HepG2 (cell line): Measurements from ENCODE around the gene BMERB1. TPM values are rescaled to one million over a fixed set of nuclear protein-coding genes. Genes with fewer than 3 reads are reported as not detected.

Experiments used
- ATAC-seq: fragments of 200-7000 bp; cut with Tn5 transposase; 3 replicates; pipeline ENCODE4 v1.9.1; 2020; ENCODE audit warnings: mild to moderate bottlenecking, moderate library complexity
- BruUV-seq: library from RNA; stranded (reverse); fragments of 400-500 nt; replicated peaks from 2 replicates; lab custom pipeline; 2021; lab: Mats Ljungman, UMichigan
- CTCF ChIA-PET: fragments of 300-600 bp; formaldehyde crosslinking; extraction: SDS; loops from one replicate; lab custom pipeline; 2021; ENCODE audit warnings: low total read pairs, inconsistent platforms, low intra/inter-chr PET ratio; lab: Yijun Ruan, JAX
- POLR2A ChIA-PET: fragments of 350-600 bp; sonication (Branson Sonifier 250); formaldehyde crosslinking; loops from one replicate; lab custom pipeline; 2020; ENCODE audit warnings: antibody characterized with exemption, inconsistent platforms; lab: Yijun Ruan, JAX
- DNase-seq: peaks from one replicate; pipeline ENCODE4 v3.0.0-alpha.2; 2015; ENCODE audit warnings: low spot score
- FAIRE-seq: peaks from 3 replicates; lab custom pipeline; 2011; peaks lifted over from hg19 to GRCh38; lab: Jason Lieb, UNC
- H2AFZ ChIP-seq: one replicate; pipeline ENCODE4 v1.6.1; 2011; ENCODE audit warnings: low read length, inconsistent platforms
- H3K27ac ChIP-seq: fragments of 300-600 bp; 3 replicates; pipeline ENCODE4 v1.8.0; 2011; ENCODE audit warnings: mixed run types, mild to moderate bottlenecking, mixed read lengths, low read length, inconsistent platforms; ENCODE audit not compliant: insufficient read depth; ENCODE audit errors: extremely low read length
- H3K27me3 ChIP-seq, 2 experiments: fragments of 200-600 bp in 1 of 2; 2 replicates in 1 of 2; 3 replicates in 1 of 2; pipeline versions ENCODE4 v1.6.0 to v1.8.0; 2011; ENCODE audit warnings: low read length in 2 of 2, mild to moderate bottlenecking in 2 of 2, moderate library complexity in 2 of 2, inconsistent platforms in 1 of 2; ENCODE audit not compliant: insufficient read depth in 2 of 2, control insufficient read depth in 1 of 2
- H3K36me3 ChIP-seq, 2 experiments: fragments of 200-600 bp in 1 of 2; replicated peaks in 1 of 2; 2 replicates in 1 of 2; 3 replicates in 1 of 2; pipeline versions ENCODE4 v1.5.1 to v1.8.0; 2011; ENCODE audit warnings: low read length in 2 of 2, inconsistent platforms in 1 of 2; ENCODE audit not compliant: insufficient read depth in 2 of 2, control insufficient read depth in 1 of 2
- H3K4me1 ChIP-seq: 2 replicates; pipeline ENCODE4 v1.5.1; 2012; ENCODE audit warnings: low read length, inconsistent platforms; ENCODE audit not compliant: insufficient read depth
- H3K4me2 ChIP-seq: 2 replicates; pipeline ENCODE4 v1.6.0; 2011; ENCODE audit warnings: low read depth, low read length, inconsistent platforms
- H3K4me3 ChIP-seq, 3 experiments: fragments of 200-600 bp in 1 of 3; sonication (generic), shearing (Covaris generic) in 1 of 3; replicated peaks in 1 of 3; 2 replicates each; pipeline ENCODE4 v1.5.1; 2011 to 2016; ENCODE audit warnings: low read length in 3 of 3, inconsistent platforms in 2 of 3, low read depth in 2 of 3, mild to moderate bottlenecking in 2 of 3, control low read depth in 1 of 3, mixed read lengths in 1 of 3; ENCODE audit not compliant: insufficient read depth in 1 of 3
- H3K79me2 ChIP-seq: one replicate; pipeline ENCODE4 v1.6.1; 2011; ENCODE audit warnings: low read length, inconsistent platforms; ENCODE audit not compliant: insufficient read depth
- H3K9ac ChIP-seq: 2 replicates; pipeline ENCODE4 v1.6.0; 2011; ENCODE audit warnings: mild to moderate bottlenecking, low read depth, low read length, inconsistent platforms; ENCODE audit not compliant: insufficient read depth
- H3K9me3 ChIP-seq: 2 replicates; pipeline ENCODE4 v1.5.1; 2012; ENCODE audit warnings: mild to moderate bottlenecking, low read length
- H4K20me1 ChIP-seq: 2 replicates; pipeline ENCODE4 v1.6.0; 2011; ENCODE audit warnings: inconsistent platforms, mild to moderate bottlenecking, low read length, moderate library complexity; ENCODE audit not compliant: insufficient read depth
- GABPB1 ChIP-seq: IDR thresholded peaks from 2 replicates; pipeline ENCODE4 v1.6.1; 2016; ENCODE audit warnings: mild to moderate bottlenecking, missing genetic modification reagents, moderate library complexity, missing compliant biosample characterization
- HDAC1 ChIP-seq: sonication (generic); formaldehyde crosslinking; IDR thresholded peaks from 2 replicates; pipeline ENCODE4 v1.5.1; 2020; ENCODE audit warnings: mild to moderate bottlenecking, missing genetic modification reagents
- JUN ChIP-seq: sonication (generic); formaldehyde crosslinking; IDR thresholded peaks from 2 replicates; pipeline ENCODE4 v1.4.0; 2020; ENCODE audit warnings: mild to moderate bottlenecking, missing genetic modification reagents
- KMT2B ChIP-seq: IDR thresholded peaks from 2 replicates; pipeline ENCODE4 v1.6.1; 2016; ENCODE audit warnings: missing genetic modification reagents, missing compliant biosample characterization
- SOX13 ChIP-seq, 3 experiments: fragments of 450-650 bp in 1 of 3; sonication (generic) in 1 of 3; formaldehyde crosslinking in 1 of 3; IDR thresholded peaks in 2 of 3; conservative IDR thresholded peaks in 1 of 3; 2 replicates each; pipeline versions ENCODE4 v1.5.0 to v1.6.1; 2016 to 2020; ENCODE audit warnings: antibody characterized with exemption in 1 of 3, mild to moderate bottlenecking in 1 of 3, missing compliant biosample characterization in 1 of 3, missing genetic modification reagents in 1 of 3, moderate library complexity in 1 of 3
- SRY ChIP-seq: sonication (generic); formaldehyde crosslinking; IDR thresholded peaks from 2 replicates; pipeline ENCODE4 v1.8.0; 2022; ENCODE audit warnings: mild to moderate bottlenecking, missing genetic modification reagents
- TEAD3 ChIP-seq: optimal IDR thresholded peaks from 2 replicates; pipeline ENCODE3; 2016; ENCODE audit warnings: borderline replicate concordance
- TGIF2 ChIP-seq: IDR thresholded peaks from 2 replicates; pipeline ENCODE4 v1.6.1; 2016; ENCODE audit warnings: control low read depth, missing compliant biosample characterization
- THRA ChIP-seq: sonication (generic); formaldehyde crosslinking; IDR thresholded peaks from 2 replicates; pipeline ENCODE4 v1.4.0; 2020; ENCODE audit warnings: missing genetic modification reagents, borderline replicate concordance
- ZBTB21 ChIP-seq: sonication (generic); formaldehyde crosslinking; IDR thresholded peaks from 2 replicates; pipeline ENCODE4 v1.4.0; 2020; ENCODE audit warnings: missing genetic modification reagents
- ZFX ChIP-seq: sonication (generic); formaldehyde crosslinking; IDR thresholded peaks from 2 replicates; pipeline ENCODE4 v1.4.0; 2020; ENCODE audit warnings: mild to moderate bottlenecking, low read depth, missing genetic modification reagents, moderate library complexity
- ZNF10 ChIP-seq: sonication (generic); formaldehyde crosslinking; IDR thresholded peaks from 2 replicates; pipeline ENCODE4 v1.4.0; 2020; ENCODE audit warnings: mild to moderate bottlenecking, low read depth, missing genetic modification reagents, borderline replicate concordance
- ZNF12 ChIP-seq: sonication (generic); formaldehyde crosslinking; IDR thresholded peaks from 2 replicates; pipeline ENCODE4 v1.5.0; 2020; ENCODE audit warnings: missing genetic modification reagents
- ZNF121 ChIP-seq: sonication (generic); formaldehyde crosslinking; IDR thresholded peaks from 2 replicates; pipeline ENCODE4 v1.5.0; 2020; ENCODE audit warnings: mild to moderate bottlenecking, missing genetic modification reagents
- ZNF230 ChIP-seq: sonication (generic); formaldehyde crosslinking; IDR thresholded peaks from 2 replicates; pipeline ENCODE4 v1.4.0; 2020; ENCODE audit warnings: mild to moderate bottlenecking, missing genetic modification reagents
- ZNF501 ChIP-seq: sonication (generic); formaldehyde crosslinking; IDR thresholded peaks from 2 replicates; pipeline ENCODE4 v1.5.1; 2020; ENCODE audit warnings: mild to moderate bottlenecking, moderate library complexity, missing genetic modification reagents
- ZNF639 ChIP-seq: conservative IDR thresholded peaks from 2 replicates; pipeline ENCODE4 v1.6.1; 2018; ENCODE audit warnings: missing genetic modification reagents
- WGBS: methylation state at CpG from one replicate; pipeline ENCODE4 v1.1.6; 2017; ENCODE audit warnings: low lambda C conversion rate; 5-methylcytosine and 5-hydroxymethylcytosine counted together
- in situ Hi-C: cut with HindIII; loops from 2 replicates; pipeline ENCODE4 v1.10.0; 2017; ENCODE audit warnings: low pct_unique_long_range_greater_than_20kb; ENCODE audit not compliant: extremely low pct_ligation_motif_present
- intact Hi-C: fragments of 100-400 bp; cut with micrococcal nuclease; formaldehyde crosslinking; loops from one replicate; pipeline ENCODE4 v1.10.0; 2022; ENCODE audit not compliant: unreplicated experiment
- polyA plus RNA-seq, 8 experiments: library from polyadenylated mRNA; depleted of rRNA in 3 of 8; stranded (reverse) in 7 of 8; unstranded in 1 of 8; fragments of >200 nt; fragmentation: Illumina TruSeq in 4 of 8; extraction: Trizol in 4 of 8; gene quantifications; 2 replicates each; pipeline versions ENCODE4 v1.2.1 to v1.2.3, GENCODE V29; 2011 to 2016; ENCODE audit warnings: low read depth in 4 of 8, missing spikeins in 1 of 8, mixed read lengths in 1 of 8; ENCODE audit not compliant: insufficient read depth in 1 of 8
- total RNA-seq, 5 experiments: library from RNA; depleted of rRNA; stranded (reverse); fragments of >200 nt; fragmentation: Illumina TruSeq; extraction: Trizol; gene quantifications; 2 replicates each; pipeline ENCODE4 v1.2.3, GENCODE V29; 2016; ENCODE audit warnings: low read depth in 1 of 5
- TF ChIP-seq, protein P1 (sequence below): sonication (generic); formaldehyde crosslinking; IDR thresholded peaks from 2 replicates; pipeline ENCODE4 v1.8.0; 2022; ENCODE audit warnings: mild to moderate bottlenecking, missing genetic modification reagents, moderate library complexity

BMERB1 gene
- total and polyA plus RNA-seq, 2 of the 13 experiments (the other 11 are each of a cell fraction or from before 2014, with no cell fraction given) = 1.4 TPM

GRCh38 chr16:15607221-15607699, 172.9 kb downstream of the BMERB1 start (continued):
- TF ChIP-seq TGIF2 (CRISPR knock-in tag) (0 out of 2 replicates have a peak, but pooled peaks have one; percentile 31), SRY (0 out of 2 replicates have a peak, but pooled peaks have one; percentile 81), KMT2B (CRISPR knock-in tag) (0 out of 2 replicates have a peak, but pooled peaks have one; percentile 33)

GRCh38 chr16:15607700-15608396, 173.5 kb downstream of the BMERB1 start:
- POLR2A ChIA-PET = interaction anchor here (0.7 to 6.0 kb wide), 12 partner anchors 9 to 389 kb away, joined by 3 to 89 read pairs (median 4); partner anchors contain the start of gene MARF1
- Histone ChIP-seq H3K4me2 (peak overlapping the region; percentile 48), H4K20me1 (no peaks in the 10 kb centered on the region), H3K79me2 (no peaks in the 10 kb centered on the region), H3K27me3 (no peaks in the 10 kb centered on the region), H3K4me1 (peaks cover 66% of the 10 kb centered on the region), H2AFZ (no peak overlapping the region), H3K4me3 (no peak overlapping the region), H3K27ac (peak overlapping the region; percentile 58), H3K9me3 (no peaks in the 10 kb centered on the region), H3K9ac (peak overlapping the region; percentile 13; the same call in 1 of the 2 replicates), H3K36me3 (peaks cover 28 to 52% of the 10 kb centered on the region in 2 experiments)
- intact Hi-C loops = loop anchor here (2.0 kb wide), 1 partner anchor 17 kb away; no protein-coding TSS in a partner anchor
- ATAC-seq (peak; percentile 67), FAIRE-seq (no peak), DNase-seq (peak; percentile 67)
- BruUV-seq = no TSS peak
- 47% methylated on average over 13 of the region's 13 CpGs for WGBS
- CTCF ChIA-PET = interaction anchor here (1.1 kb wide), 1 partner anchor 34 kb away, joined by 3 read pairs; no protein-coding TSS in a partner anchor
- in situ Hi-C loops = no loop called here
- TF ChIP-seq GABPB1 (CRISPR knock-in tag) (0 out of 2 replicates have a peak, but pooled peaks have one; percentile 20), ZNF12 (CRISPR knock-in tag) (0 out of 2 replicates have a peak, but pooled peaks have one; percentile 35), ZNF10 (CRISPR knock-in tag) (0 out of 2 replicates have a peak, but pooled peaks have one; percentile 65), ZFX (CRISPR knock-in tag) (peak; percentile 32; the same call in 1 of the 2 replicates), ZNF501 (CRISPR knock-in tag) (0 out of 2 replicates have a peak, but pooled peaks have one; percentile 70), ZBTB21 (CRISPR knock-in tag) (peak; percentile 92), ZNF121 (0 out of 2 replicates have a peak, but pooled peaks have one; percentile 3), ZNF230 (CRISPR knock-in tag) (peak; percentile 65; the same call in 1 of the 2 replicates), ZNF639 (CRISPR knock-in tag) (0 out of 2 replicates have a peak, but pooled peaks have one; percentile 65), HDAC1 (peak; percentile 55; the same call in 1 of the 2 replicates), TEAD3 (CRISPR knock-in tag) (peak; percentile 7), THRA (CRISPR knock-in tag) (peak; percentile 41; the same call in 1 of the 2 replicates), SOX13 (IDR thresholded peaks at IDR 0.05) (no peak), SOX13 (CRISPR knock-in tag; conservative IDR thresholded peaks at IDR 0.05 in 1 of 2, IDR thresholded peaks at IDR 0.05 in 1 of 2) (peak in 1 of 2 experiments; percentile 13; a peak in 1 of 4 replicates), JUN (CRISPR knock-in tag) (peak; percentile 23; the same call in 1 of the 2 replicates)
- TF ChIP-seq, protein P1, sequence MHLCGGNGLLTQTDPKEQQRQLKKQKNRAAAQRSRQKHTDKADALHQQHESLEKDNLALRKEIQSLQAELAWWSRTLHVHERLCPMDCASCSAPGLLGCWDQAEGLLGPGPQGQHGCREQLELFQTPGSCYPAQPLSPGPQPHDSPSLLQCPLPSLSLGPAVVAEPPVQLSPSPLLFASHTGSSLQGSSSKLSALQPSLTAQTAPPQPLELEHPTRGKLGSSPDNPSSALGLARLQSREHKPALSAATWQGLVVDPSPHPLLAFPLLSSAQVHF (CRISPR knock-in tag) = no peak
